Endometrial microvascular endothelial cells (primary cell): ENCODE data around the gene APLP2. TPM values are rescaled to one million over a fixed set of nuclear protein-coding genes. Genes with fewer than 3 reads are reported as not detected.
"Not testable (repeated sequence)": the region's sequence is repeated elsewhere in the genome, so short reads cannot be mapped to it uniquely, and the experiment has no call there.

Experiments
- in situ Hi-C: cut with HindIII; loops from 2 replicates; pipeline ENCODE4 v1.10.0; 2017; ENCODE audit warnings: low sequenced_read_pairs, low pct_unique_long_range_greater_than_20kb; ENCODE audit errors: inconsistent ontology term
- total RNA-seq: library from RNA; depleted of rRNA; stranded (reverse); fragments of >200 nt; gene quantifications from one replicate; pipeline ENCODE4 v1.2.3, GENCODE V29; 2015; ENCODE audit errors: inconsistent ontology term

APLP2 gene
- total RNA-seq, 1 donor from 2014 or later = 580 TPM

DNA sequence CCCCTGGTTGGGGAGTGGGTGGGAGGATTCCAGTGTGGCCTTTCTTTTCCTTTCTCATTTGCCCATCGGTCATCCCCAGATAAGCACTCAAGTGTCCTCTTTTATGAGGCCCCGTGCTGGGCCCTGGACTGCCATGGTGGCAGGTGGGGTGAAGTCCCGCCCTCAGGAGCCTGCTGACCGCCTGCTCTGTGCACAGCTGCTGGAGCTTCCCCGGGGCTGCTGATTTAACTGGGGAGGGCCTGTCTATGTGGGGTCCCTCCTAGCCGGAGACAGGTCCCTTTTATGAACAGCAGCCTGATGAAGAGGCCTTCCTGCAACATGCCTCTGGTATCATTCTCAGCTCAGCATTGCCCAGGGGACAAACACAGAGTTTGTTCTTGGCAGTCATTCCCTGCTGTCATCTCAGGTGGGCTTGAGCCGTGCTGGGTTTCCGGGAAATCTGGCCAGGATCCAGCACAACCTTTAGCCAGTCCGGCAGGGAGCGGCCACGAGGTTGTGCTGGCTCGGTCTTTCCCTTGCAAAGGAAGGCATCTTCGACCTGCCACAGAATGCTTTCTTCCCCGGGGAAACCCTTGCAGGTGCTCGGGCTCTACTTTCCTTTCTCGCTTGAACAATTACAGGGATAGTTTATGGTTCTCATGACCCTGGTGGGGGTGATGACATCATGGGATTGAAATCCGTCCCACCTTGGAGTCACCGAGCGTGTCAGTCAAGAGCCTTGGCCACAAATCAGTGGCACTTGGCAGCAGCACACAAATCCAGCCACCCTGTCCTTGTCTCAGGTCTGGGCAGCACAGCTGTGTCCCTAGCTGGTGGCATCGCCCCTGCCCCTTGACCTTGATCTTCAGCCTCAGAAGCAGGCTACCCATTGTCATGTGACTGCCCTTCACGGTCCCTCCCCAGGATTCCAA lies 110.0 kb downstream of the APLP2 start:
- in situ Hi-C loops = no loop called here

DNA sequence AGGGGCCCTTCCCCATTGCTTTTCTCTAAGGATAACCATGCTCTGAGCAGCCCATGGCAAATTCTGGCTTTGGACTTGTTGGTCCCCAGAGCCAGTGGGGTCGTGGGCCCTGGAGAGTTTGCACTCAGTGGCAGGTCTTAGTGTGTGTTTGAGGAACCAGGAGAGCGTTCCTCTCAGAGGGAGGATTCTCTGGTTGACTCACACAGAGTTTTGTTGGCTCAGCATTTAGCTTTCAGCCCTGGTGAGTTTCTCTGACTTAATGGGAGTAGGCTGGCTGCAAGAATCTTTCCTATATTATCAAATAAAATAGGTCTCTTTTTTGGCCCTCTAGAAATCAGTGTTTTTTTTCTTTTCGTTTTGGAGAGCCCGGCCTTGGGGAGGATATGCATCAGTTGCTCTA lies 110.8 kb downstream of the APLP2 start:
- in situ Hi-C loops = no loop called here

GRCh38 chr11:130180896-130181294 lies 111.2 kb downstream of the APLP2 start:
- in situ Hi-C loops = no loop called here

DNA sequence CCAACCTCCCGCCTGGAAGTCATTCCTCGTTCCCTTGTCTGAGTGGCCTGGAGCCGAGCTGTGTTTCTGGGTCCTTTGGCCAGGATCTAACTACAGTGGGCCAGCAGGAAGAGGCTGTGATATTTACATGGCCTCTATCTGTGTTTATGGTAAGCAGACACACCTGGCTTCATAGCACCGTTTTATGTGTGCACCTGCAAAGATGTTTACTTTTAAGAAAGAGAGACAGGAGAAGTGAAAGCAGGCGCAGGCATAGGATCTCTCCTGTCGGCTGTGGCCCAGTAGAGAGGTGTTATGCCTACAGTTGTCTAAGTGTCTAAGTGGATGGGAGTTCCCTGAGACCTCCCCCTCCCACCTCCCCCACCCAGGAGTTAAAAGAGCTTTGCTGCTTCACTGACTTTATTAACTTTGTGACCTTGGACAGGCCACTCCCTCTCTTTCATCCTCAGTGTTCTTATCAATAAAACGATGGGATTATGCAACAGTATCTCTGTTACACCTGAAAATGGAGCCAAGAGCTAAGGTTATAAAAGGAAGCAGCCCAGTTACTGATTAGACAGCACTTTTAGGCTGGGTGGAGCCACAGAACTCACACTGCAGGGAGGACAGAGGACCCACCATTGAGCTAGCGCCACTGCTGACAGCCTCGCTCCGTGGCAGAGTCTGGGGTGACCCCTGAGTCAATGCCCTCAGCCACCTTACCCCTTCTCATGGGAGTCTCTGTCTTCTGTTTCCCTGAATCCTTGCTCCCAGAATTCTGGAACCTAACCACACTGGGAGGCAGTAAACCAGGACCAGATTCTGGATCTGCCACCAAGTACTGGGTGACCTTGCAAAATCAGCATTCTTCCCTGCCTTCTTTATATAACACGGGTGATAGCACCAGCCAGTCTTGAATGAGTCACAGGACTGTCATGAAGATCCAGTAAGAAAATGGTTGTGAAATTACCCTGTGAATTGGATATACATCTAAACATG lies 111.9 kb downstream of the APLP2 start:
- in situ Hi-C loops = no loop called here

GRCh38 chr11:130183878-130184610 lies 114.3 kb downstream of the APLP2 start:
- in situ Hi-C loops = no loop called here

- in situ Hi-C loops = no loop called here
Observed at GRCh38 chr11:130187096-130187495, 117.4 kb downstream of the APLP2 start.

DNA sequence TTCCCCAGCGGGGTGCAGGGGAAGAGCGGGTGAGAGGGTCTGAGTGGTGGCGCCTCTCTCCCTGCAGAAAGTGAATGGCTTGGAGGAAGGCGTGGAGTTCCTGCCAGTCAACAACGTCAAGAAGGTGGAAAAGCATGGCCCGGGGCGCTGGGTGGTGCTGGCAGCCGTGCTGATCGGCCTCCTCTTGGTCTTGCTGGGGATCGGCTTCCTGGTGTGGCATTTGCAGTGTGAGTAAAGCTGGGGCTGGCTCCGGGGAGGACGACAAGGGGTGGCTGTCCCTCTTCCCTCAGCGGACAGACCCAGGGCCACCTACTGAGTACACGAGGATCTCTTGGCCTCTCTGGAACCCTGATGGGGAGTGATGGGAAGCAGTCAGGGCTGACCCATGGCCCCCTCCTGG lies 118.4 kb downstream of the APLP2 start:
- in situ Hi-C loops = no loop called here

DNA sequence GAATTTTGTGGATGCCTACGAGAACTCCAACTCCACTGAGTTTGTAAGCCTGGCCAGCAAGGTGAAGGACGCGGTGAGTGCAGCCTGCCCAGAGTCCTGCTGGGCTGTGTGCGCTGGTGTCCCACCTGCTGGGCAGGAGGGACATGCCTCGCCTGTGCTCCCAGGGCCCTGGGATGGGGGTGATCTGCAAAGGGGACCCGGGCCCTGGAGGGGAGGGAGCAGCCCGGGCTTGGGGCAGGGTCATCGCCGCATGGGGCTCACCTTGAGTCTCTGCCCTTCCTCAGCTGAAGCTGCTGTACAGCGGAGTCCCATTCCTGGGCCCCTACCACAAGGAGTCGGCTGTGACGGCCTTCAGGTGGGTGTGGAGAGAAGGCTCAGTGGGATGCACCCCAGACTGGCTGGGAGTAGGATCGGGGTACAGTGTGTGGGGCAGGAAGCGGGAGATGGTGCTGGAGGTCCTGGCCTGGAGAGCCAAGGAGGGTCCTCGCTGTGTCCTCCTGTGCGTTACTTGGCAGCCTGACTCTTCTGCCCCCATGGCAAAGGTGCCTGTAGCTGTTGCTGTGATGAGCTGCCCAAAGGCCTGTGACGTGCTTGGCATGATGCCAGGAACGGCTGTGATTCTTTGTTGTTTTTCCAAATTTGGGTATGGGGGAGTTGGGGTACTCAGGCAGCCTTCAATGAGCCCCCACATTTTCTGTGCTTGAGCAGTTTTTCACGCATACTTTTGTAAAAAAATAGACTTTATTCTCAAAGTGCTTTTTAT lies 119.1 kb downstream of the APLP2 start:
- in situ Hi-C loops = no loop called here

GRCh38 chr11:130189492-130190210 lies 120.0 kb downstream of the APLP2 start:
- in situ Hi-C loops = no loop called here

- in situ Hi-C loops = no loop called here
Observed at GRCh38 chr11:130190371-130190881, 120.7 kb downstream of the APLP2 start.

DNA sequence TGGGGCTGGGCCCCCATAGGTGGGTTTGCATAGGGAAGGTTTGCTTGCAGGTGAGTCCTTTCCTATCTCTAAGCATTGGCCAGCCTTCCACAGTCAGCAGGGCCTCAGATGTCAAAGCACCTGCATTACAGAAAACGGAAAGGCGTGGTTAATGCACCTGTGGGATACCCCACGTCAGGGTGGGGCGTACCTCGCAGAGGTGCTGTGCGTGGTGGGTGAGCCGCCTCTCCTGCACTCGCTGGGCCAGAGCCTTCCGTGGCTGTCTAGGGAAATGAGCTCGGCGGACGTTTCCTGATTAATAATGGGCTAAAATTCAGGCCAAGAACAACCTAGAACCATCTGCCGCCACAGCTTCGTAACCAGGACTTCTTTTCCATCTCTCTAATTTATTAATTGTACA lies 122.2 kb downstream of the APLP2 start:
- in situ Hi-C loops = no loop called here

- in situ Hi-C loops = no loop called here
Observed at GRCh38 chr11:130192845-130193267, 123.2 kb downstream of the APLP2 start.

DNA sequence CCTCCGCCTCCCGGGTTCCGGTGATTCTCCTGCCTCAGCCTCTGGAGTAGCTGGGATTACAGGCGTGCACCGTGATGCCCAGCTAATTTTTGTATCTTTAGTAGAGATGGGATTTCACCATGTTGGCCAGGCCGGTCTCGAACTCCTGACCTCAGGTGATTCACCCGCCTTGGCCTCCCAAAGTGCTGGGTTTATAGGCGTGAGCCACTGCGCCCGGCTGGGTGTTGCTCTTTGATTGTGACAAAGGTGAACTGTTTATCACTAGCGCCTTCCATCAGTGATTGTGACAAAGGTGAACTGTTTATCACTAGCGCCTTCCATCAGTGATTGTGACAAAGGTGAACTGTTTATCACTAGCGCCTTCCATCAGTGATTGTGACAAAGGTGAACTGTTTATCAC lies 123.9 kb downstream of the APLP2 start:
- in situ Hi-C loops = not testable (repeated sequence)

Other genes with a start within 250 kb of the APLP2 start
- gene NFRKB, start 174.3 kb upstream of the APLP2 start, total RNA-seq = 27.3 TPM
- gene PRDM10, start 67.1 kb upstream of the APLP2 start, total RNA-seq = 7.7 TPM
- not detected for gene ST14, start 89.9 kb downstream of the APLP2 start, total RNA-seq
- gene ZBTB44, start 245.0 kb downstream of the APLP2 start, total RNA-seq = 16.8 TPM